ENCODE data around the gene STAM2.
A peak's percentile ranks its signal among the peaks of the same experiment; 100 is the strongest.
"Not testable (repeated sequence)": the region's sequence is repeated elsewhere in the genome, so short reads cannot be mapped to it uniquely, and the experiment has no call there.

STAM2 gene

GRCh38 chr2:152175368-152176112 is at the start of gene STAM2:
STAM2 (minus strand) TSS chr2:152175763; CDS start chr2:152175642, 121 bp downstream.
- peak; percentile 88 for DNase-seq (ENCODE audit: low spot score)

GRCh38 chr2:152223977-152224376 is 48.4 kb upstream of the STAM2 start:
- no peak for DNase-seq (ENCODE audit: low spot score)

- DNase-seq (ENCODE audit: low spot score): no peak
Measured at GRCh38 chr2:152222975-152223637, 47.5 kb upstream of the STAM2 start.

GRCh38 chr2:152221839-152222238 is 46.3 kb upstream of the STAM2 start:
- no peak for DNase-seq (ENCODE audit: low spot score)

- no peak for DNase-seq (ENCODE audit: low spot score)
Measured at GRCh38 chr2:152219077-152219828, 43.7 kb upstream of the STAM2 start.

GRCh38 chr2:152201466-152201830 is 25.9 kb upstream of the STAM2 start:
- DNase-seq (ENCODE audit: low spot score): no peak

GRCh38 chr2:152200565-152201465 is 25.3 kb upstream of the STAM2 start:
- DNase-seq (ENCODE audit: low spot score): peak; percentile 86

- no peak for DNase-seq (ENCODE audit: low spot score)
Measured at GRCh38 chr2:152200101-152200500, 24.5 kb upstream of the STAM2 start.

GRCh38 chr2:152198499-152198898 is 22.9 kb upstream of the STAM2 start:
- peak; percentile 43 for DNase-seq (ENCODE audit: low spot score)

- DNase-seq (ENCODE audit: low spot score): not testable (repeated sequence)
Measured at GRCh38 chr2:152197508-152198284, 22.1 kb upstream of the STAM2 start.

GRCh38 chr2:152189622-152190495 is 14.3 kb upstream of the STAM2 start:
- peak; percentile 61 for DNase-seq (ENCODE audit: low spot score)

- DNase-seq (ENCODE audit: low spot score): not testable (repeated sequence)
Measured at GRCh38 chr2:152186808-152187207, 11.2 kb upstream of the STAM2 start.

GRCh38 chr2:152186262-152186661 is 10.7 kb upstream of the STAM2 start:
- DNase-seq (ENCODE audit: low spot score): no peak

- no peak for DNase-seq (ENCODE audit: low spot score)
Measured at GRCh38 chr2:152183401-152184073, 8.0 kb upstream of the STAM2 start.

GRCh38 chr2:152177667-152178066 is 2.1 kb upstream of the STAM2 start:
- DNase-seq (ENCODE audit: low spot score): not testable (repeated sequence)

- DNase-seq (ENCODE audit: low spot score): peak; percentile 35
Measured at GRCh38 chr2:152176113-152176714, 651 bp upstream of the STAM2 start.

GRCh38 chr2:152175012-152175367 is 573 bp downstream of the STAM2 start:
- DNase-seq (ENCODE audit: low spot score): peak; percentile 30

GRCh38 chr2:152174574-152174973 is 989 bp downstream of the STAM2 start:
- no peak for DNase-seq (ENCODE audit: low spot score)

- no peak for DNase-seq (ENCODE audit: low spot score)
Measured at GRCh38 chr2:152173831-152174230, 1.7 kb downstream of the STAM2 start.
